ENCODE data around the gene POU6F2. TPM values are rescaled to one million over a fixed set of nuclear protein-coding genes. Genes with fewer than 3 reads are reported as not detected.

Gene POU6F2
- total RNA-seq, 1 donor from 2014 or later, result 1.1 TPM

DNA sequence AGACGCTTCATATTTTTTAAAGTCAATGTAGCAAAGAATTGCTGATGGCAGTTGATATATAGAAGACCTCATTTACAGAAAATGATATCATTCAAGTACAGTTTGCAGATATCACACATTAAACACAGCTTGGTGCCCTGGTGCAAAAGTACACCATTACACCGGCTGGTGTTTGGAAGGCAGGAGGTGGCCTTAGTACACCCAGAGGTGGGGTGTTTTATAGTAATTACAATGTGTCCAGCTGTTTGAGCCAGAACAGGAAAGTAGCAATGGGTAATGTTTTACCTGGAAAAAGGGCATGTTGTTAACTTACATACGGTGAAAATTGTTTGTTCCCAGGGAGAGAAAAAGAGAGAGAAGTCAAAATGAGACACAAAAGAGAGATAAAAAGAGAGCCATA lies 485.5 kb downstream of the POU6F2 start:
- DNase-seq (ENCODE audit: low spot score), result no peak
- H3K27ac Mint-ChIP-seq (ENCODE audit: unreplicated experiment), result peak overlapping the region; percentile 4
- H3K4me3 Mint-ChIP-seq (ENCODE audit: unreplicated experiment), result no peak overlapping the region
- peaks cover 7% of the 10 kb centered on the region for H3K4me1 Mint-ChIP-seq (ENCODE audit: unreplicated experiment)
- H3K9me3 Mint-ChIP-seq (ENCODE audit: unreplicated experiment), result no peaks in the 10 kb centered on the region
- TF ChIP-seq CTCF (IDR thresholded peaks at IDR 0.05; ENCODE audit: unreplicated experiment), result no peak
- no peaks in the 10 kb centered on the region for H3K36me3 Mint-ChIP-seq (ENCODE audit: low read depth, unreplicated experiment)
- H3K27me3 Mint-ChIP-seq (ENCODE audit: unreplicated experiment), result peaks cover 3% of the 10 kb centered on the region

DNA sequence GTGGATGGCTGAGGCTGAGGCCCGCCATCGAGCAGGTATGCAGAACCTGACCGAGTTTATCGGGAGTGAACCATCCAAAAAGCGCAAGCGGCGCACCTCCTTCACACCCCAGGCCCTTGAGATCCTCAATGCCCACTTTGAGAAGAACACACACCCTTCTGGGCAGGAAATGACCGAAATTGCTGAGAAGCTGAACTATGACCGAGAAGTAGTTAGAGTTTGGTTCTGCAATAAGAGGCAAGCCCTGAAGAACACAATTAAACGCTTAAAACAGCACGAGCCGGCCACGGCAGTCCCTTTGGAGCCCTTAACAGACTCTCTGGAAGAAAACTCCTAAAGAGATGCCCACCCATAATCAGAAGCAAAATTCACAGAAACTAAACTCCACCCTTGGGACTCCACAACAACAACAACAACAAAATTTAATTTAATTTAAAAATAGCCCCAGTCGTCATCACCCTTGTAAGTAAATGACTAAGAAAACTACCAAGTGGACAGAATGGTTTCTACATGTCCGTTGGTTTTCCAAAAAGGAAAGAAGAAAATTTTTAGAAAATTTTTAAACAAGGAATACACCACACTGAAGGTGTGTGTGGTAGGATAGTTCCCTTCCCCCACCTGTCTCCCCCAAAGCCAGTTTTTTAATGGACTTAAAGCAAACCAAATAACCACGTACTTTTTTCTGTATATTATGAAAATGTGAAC lies 486.8 kb downstream of the POU6F2 start:
- Mint-ChIP-seq H3K9me3 (ENCODE audit: unreplicated experiment) (no peaks in the 10 kb centered on the region), H3K4me3 (ENCODE audit: unreplicated experiment) (no peak overlapping the region), H3K4me1 (ENCODE audit: unreplicated experiment) (peaks cover 7% of the 10 kb centered on the region), H3K36me3 (ENCODE audit: low read depth, unreplicated experiment) (no peaks in the 10 kb centered on the region), H3K27ac (ENCODE audit: unreplicated experiment) (no peak overlapping the region), H3K27me3 (ENCODE audit: unreplicated experiment) (peaks cover 3% of the 10 kb centered on the region)
- TF ChIP-seq CTCF (IDR thresholded peaks at IDR 0.05; ENCODE audit: unreplicated experiment), result no peak
- DNase-seq (ENCODE audit: low spot score), result no peak

GRCh38 chr7:39465055-39465929 lies 487.6 kb downstream of the POU6F2 start:
- H3K9me3 Mint-ChIP-seq (ENCODE audit: unreplicated experiment), result no peaks in the 10 kb centered on the region
- H3K27ac Mint-ChIP-seq (ENCODE audit: unreplicated experiment), result no peak overlapping the region
- H3K36me3 Mint-ChIP-seq (ENCODE audit: low read depth, unreplicated experiment), result no peaks in the 10 kb centered on the region

GRCh38 chr7:39468261-39468660 lies 490.6 kb downstream of the POU6F2 start:
- no peaks in the 10 kb centered on the region for H3K9me3 Mint-ChIP-seq (ENCODE audit: unreplicated experiment)
- H3K27me3 Mint-ChIP-seq (ENCODE audit: unreplicated experiment), result peaks cover 3% of the 10 kb centered on the region
- H3K4me3 Mint-ChIP-seq (ENCODE audit: unreplicated experiment), result no peak overlapping the region
- TF ChIP-seq CTCF (IDR thresholded peaks at IDR 0.05; ENCODE audit: unreplicated experiment), result no peak
- peaks cover 4% of the 10 kb centered on the region for H3K4me1 Mint-ChIP-seq (ENCODE audit: unreplicated experiment)
- H3K27ac Mint-ChIP-seq (ENCODE audit: unreplicated experiment), result no peak overlapping the region
- no peak for DNase-seq (ENCODE audit: low spot score)
- H3K36me3 Mint-ChIP-seq (ENCODE audit: low read depth, unreplicated experiment), result no peaks in the 10 kb centered on the region

More at GRCh38 chr7:39465055-39465929, 487.6 kb downstream of the POU6F2 start:
- DNase-seq (ENCODE audit: low spot score), result peak; percentile 46
- TF ChIP-seq CTCF (IDR thresholded peaks at IDR 0.05; ENCODE audit: unreplicated experiment), result peak; percentile 63
- H3K4me3 Mint-ChIP-seq (ENCODE audit: unreplicated experiment), result no peak overlapping the region
- peaks cover 7% of the 10 kb centered on the region for H3K4me1 Mint-ChIP-seq (ENCODE audit: unreplicated experiment)
- peaks cover 3% of the 10 kb centered on the region for H3K27me3 Mint-ChIP-seq (ENCODE audit: unreplicated experiment)
